ENCODE data around the gene VPS4A.

The VPS4A gene

DNA sequence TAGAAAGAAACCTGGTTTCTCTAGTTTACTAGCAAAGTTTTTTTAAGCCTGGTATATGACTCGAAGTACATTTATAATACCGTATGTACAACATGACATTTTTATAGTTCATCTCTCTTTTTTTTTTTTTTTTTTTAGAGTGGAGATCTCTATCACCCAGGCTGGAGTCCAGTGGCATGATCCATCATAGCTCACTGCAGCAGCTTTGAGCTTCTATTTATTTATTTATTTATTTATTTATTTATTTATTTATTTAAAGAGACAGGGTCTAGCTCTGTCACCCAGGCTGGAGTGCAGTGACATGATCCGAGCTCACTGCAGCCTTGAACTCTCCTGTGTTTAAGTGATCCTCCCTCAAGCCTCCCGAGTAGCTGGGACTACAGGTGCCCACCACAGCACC lies 25.9 kb upstream of the VPS4A start:
- TF ChIP-seq TAF1 (IDR thresholded peaks at IDR 0.05; ENCODE audit: low read depth) = no peak
- no peak for TF ChIP-seq YY1 (IDR thresholded peaks at IDR 0.05; ENCODE audit: low read depth)
- no peak for TF ChIP-seq CEBPB (IDR thresholded peaks at IDR 0.05)
- TF ChIP-seq ZBTB7A (IDR thresholded peaks at IDR 0.05; ENCODE audit: low read depth) = no peak
- TF ChIP-seq, protein P1, sequence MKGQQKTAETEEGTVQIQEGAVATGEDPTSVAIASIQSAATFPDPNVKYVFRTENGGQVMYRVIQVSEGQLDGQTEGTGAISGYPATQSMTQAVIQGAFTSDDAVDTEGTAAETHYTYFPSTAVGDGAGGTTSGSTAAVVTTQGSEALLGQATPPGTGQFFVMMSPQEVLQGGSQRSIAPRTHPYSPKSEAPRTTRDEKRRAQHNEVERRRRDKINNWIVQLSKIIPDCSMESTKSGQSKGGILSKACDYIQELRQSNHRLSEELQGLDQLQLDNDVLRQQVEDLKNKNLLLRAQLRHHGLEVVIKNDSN (IDR thresholded peaks at IDR 0.05) = no peak
- TF ChIP-seq NFIC (IDR thresholded peaks at IDR 0.05) = no peak
- TF ChIP-seq TCF12 (IDR thresholded peaks at IDR 0.05; ENCODE audit: low read depth) = no peak
- TF ChIP-seq RAD21 (IDR thresholded peaks at IDR 0.05; ENCODE audit: low read depth) = no peak
- TF ChIP-seq, protein P2, sequence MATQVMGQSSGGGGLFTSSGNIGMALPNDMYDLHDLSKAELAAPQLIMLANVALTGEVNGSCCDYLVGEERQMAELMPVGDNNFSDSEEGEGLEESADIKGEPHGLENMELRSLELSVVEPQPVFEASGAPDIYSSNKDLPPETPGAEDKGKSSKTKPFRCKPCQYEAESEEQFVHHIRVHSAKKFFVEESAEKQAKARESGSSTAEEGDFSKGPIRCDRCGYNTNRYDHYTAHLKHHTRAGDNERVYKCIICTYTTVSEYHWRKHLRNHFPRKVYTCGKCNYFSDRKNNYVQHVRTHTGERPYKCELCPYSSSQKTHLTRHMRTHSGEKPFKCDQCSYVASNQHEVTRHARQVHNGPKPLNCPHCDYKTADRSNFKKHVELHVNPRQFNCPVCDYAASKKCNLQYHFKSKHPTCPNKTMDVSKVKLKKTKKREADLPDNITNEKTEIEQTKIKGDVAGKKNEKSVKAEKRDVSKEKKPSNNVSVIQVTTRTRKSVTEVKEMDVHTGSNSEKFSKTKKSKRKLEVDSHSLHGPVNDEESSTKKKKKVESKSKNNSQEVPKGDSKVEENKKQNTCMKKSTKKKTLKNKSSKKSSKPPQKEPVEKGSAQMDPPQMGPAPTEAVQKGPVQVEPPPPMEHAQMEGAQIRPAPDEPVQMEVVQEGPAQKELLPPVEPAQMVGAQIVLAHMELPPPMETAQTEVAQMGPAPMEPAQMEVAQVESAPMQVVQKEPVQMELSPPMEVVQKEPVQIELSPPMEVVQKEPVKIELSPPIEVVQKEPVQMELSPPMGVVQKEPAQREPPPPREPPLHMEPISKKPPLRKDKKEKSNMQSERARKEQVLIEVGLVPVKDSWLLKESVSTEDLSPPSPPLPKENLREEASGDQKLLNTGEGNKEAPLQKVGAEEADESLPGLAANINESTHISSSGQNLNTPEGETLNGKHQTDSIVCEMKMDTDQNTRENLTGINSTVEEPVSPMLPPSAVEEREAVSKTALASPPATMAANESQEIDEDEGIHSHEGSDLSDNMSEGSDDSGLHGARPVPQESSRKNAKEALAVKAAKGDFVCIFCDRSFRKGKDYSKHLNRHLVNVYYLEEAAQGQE (IDR thresholded peaks at IDR 0.05; ENCODE audit: low read depth) = no peak
- no peak for TF ChIP-seq EP300 (IDR thresholded peaks at IDR 0.05; ENCODE audit: borderline replicate concordance)
- no peak for TF ChIP-seq CREB1 (IDR thresholded peaks at IDR 0.05; ENCODE audit: low read depth)
- TF ChIP-seq EGR1 (IDR thresholded peaks at IDR 0.05) = no peak

DNA sequence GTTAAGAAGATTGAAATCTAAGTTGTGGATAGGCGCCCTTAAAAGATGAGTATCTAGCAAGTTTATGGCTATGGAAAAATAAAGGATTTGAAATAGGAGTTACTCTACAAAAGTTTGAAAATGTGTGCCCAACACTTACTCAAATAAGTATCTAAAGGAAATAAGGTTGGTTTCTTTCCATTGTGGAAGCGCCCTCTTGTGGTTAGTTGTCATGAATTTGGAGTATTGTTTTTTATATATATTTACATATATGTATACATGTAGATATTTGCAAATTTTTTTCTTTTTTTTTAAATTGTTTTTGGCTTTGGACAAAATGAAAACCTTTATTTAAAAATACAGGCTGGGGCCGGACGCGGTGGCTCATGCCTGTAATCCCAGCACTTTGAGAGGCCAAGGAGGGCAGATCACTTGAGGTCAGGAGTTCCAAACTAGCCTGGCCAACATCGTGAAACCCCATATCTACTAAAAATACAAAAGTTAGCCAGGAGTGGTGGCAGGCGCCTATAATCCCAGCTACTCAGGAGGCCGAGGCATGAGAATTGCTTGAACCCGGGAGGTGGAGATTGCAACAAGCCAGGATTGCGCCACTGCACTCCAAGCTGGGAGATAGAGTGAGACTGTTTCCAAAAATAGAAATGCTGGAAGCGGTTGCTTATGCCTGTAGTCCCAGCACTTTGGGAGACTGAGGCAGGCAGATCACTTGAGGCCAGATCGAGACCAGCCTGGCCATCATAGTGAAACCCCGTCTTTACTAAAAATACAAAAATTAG lies 24.0 kb upstream of the VPS4A start:
- TF ChIP-seq EP300 (IDR thresholded peaks at IDR 0.05; ENCODE audit: borderline replicate concordance) (no peak), TEAD4 (IDR thresholded peaks at IDR 0.05) (no peak), RAD21 (IDR thresholded peaks at IDR 0.05; ENCODE audit: low read depth) (peak; percentile 63)
- TF ChIP-seq, protein P3, sequence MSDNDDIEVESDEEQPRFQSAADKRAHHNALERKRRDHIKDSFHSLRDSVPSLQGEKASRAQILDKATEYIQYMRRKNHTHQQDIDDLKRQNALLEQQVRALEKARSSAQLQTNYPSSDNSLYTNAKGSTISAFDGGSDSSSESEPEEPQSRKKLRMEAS (IDR thresholded peaks at IDR 0.05) = no peak

DNA sequence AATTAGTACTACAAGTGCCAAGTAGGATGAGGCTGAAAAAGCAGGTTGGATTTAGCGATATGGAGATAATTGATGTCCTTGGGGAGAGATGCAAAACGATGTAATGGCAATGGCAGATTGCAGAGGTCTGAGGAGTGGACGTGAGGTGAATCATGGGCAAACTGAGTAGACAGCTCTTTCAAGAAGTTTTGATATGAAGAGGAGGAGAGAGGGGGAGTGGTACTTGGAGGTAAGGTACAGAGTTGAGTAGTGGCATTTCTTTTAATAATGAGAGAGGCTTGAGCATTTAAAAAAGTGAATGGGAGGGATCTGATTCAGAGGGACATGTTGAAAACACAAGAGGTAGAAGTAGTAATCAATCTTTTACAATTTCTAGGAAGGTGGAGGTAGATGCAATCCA lies 17.7 kb upstream of the VPS4A start:
- TF ChIP-seq CREB1 (IDR thresholded peaks at IDR 0.05; ENCODE audit: low read depth) = no peak
- TF ChIP-seq CEBPB (IDR thresholded peaks at IDR 0.05) = no peak
- TF ChIP-seq ZBTB7A (IDR thresholded peaks at IDR 0.05; ENCODE audit: low read depth) = no peak
- no peak for TF ChIP-seq EGR1 (IDR thresholded peaks at IDR 0.05)
- TF ChIP-seq EP300 (IDR thresholded peaks at IDR 0.05; ENCODE audit: borderline replicate concordance) = no peak
- TF ChIP-seq TAF1 (IDR thresholded peaks at IDR 0.05; ENCODE audit: low read depth) = no peak
- TF ChIP-seq NFIC (IDR thresholded peaks at IDR 0.05) = no peak
- TF ChIP-seq, protein P2 (IDR thresholded peaks at IDR 0.05; ENCODE audit: low read depth) = no peak
- TF ChIP-seq TCF12 (IDR thresholded peaks at IDR 0.05; ENCODE audit: low read depth) = no peak
- TF ChIP-seq TEAD4 (IDR thresholded peaks at IDR 0.05) = no peak
- TF ChIP-seq FOXM1 (IDR thresholded peaks at IDR 0.05; ENCODE audit: borderline replicate concordance, low read depth) = no peak
- TF ChIP-seq, protein P3 (IDR thresholded peaks at IDR 0.05) = no peak

DNA sequence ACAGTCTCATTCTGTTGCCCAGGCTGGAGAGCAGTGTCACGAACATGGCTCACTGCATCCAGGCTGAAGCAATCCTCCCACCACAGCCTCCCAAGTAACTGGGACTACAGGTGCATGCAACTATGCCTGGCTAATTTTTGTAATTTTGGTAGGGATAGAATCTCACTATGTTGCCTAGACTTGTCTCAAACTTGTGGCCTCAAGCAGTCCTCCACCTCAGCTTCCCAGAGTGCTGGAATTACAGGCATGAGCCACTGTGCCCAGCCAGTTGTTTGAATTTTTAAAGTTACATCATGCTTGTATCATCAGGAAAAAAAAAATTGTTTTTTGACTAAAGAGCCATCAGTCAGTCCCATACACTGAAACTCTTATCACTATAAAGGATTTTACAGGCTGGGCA lies 17.1 kb upstream of the VPS4A start:
- TF ChIP-seq EGR1 (IDR thresholded peaks at IDR 0.05) (no peak), TCF12 (IDR thresholded peaks at IDR 0.05; ENCODE audit: low read depth) (no peak), TAF1 (IDR thresholded peaks at IDR 0.05; ENCODE audit: low read depth) (no peak), ZBTB7A (IDR thresholded peaks at IDR 0.05; ENCODE audit: low read depth) (no peak), CREB1 (IDR thresholded peaks at IDR 0.05; ENCODE audit: low read depth) (no peak), TEAD4 (IDR thresholded peaks at IDR 0.05) (no peak), FOXM1 (IDR thresholded peaks at IDR 0.05; ENCODE audit: borderline replicate concordance, low read depth) (no peak), EP300 (IDR thresholded peaks at IDR 0.05; ENCODE audit: borderline replicate concordance) (no peak), RAD21 (IDR thresholded peaks at IDR 0.05; ENCODE audit: low read depth) (no peak), CEBPB (IDR thresholded peaks at IDR 0.05) (no peak)
- TF ChIP-seq, protein P3 (IDR thresholded peaks at IDR 0.05) = no peak

DNA sequence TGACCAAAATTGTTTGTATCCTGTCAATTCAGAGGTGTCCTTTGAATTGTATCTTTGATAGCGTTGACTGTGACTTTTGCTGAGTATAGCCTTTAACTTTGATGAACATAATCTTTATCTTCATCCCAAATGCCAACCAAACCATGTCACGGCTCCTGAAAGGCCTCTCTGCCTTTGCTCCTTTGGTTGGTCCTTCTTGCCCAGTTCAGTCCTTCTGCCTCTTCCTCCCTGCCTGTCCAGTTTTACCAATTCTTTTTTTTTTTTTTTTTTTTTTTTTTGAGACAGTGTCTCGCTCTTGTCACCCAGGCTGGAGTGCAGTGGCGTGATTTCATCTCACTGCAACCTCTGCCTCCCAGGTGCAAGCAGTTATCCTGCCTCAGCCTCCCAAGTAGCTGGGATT lies 12.9 kb upstream of the VPS4A start:
- TF ChIP-seq RAD21 (IDR thresholded peaks at IDR 0.05; ENCODE audit: low read depth) = no peak
- TF ChIP-seq ZBTB7A (IDR thresholded peaks at IDR 0.05; ENCODE audit: low read depth) = no peak
- TF ChIP-seq TAF1 (IDR thresholded peaks at IDR 0.05; ENCODE audit: low read depth) = no peak
- TF ChIP-seq TCF12 (IDR thresholded peaks at IDR 0.05; ENCODE audit: low read depth) = no peak
- TF ChIP-seq, protein P1 (IDR thresholded peaks at IDR 0.05) = no peak
- TF ChIP-seq EP300 (IDR thresholded peaks at IDR 0.05; ENCODE audit: borderline replicate concordance) = no peak
- no peak for TF ChIP-seq YY1 (IDR thresholded peaks at IDR 0.05; ENCODE audit: low read depth)
- TF ChIP-seq, protein P2 (IDR thresholded peaks at IDR 0.05; ENCODE audit: low read depth) = no peak
- TF ChIP-seq EGR1 (IDR thresholded peaks at IDR 0.05) = no peak
- TF ChIP-seq, protein P3 (IDR thresholded peaks at IDR 0.05) = no peak
- no peak for TF ChIP-seq CEBPB (IDR thresholded peaks at IDR 0.05)
- no peak for TF ChIP-seq NFIC (IDR thresholded peaks at IDR 0.05)
